GM12878 (cell line): ENCODE data around the gene IL19. TPM values are rescaled to one million over a fixed set of nuclear protein-coding genes. Genes with fewer than 3 reads are reported as not detected.

ENCODE experiments used
- BACH1 ChIP-seq: fragments of 450-650 bp; IDR thresholded peaks from 2 replicates; pipeline ENCODE4 v1.6.1; 2017; ENCODE audit warnings: mild to moderate bottlenecking, borderline replicate concordance
- DPF2 ChIP-seq: fragments of 450-650 bp; IDR thresholded peaks from 2 replicates; pipeline ENCODE4 v1.6.1; 2017; ENCODE audit warnings: mild to moderate bottlenecking
- HCFC1 ChIP-seq: fragments of 150-350 bp; IDR thresholded peaks from 2 replicates; pipeline ENCODE4 v1.6.1; 2014; ENCODE audit warnings: low read length
- PAX8 ChIP-seq: fragments of 450-650 bp; IDR thresholded peaks from 2 replicates; pipeline ENCODE4 v1.6.1; 2017; ENCODE audit warnings: mild to moderate bottlenecking, moderate library complexity
- POLR2A ChIP-seq: IDR thresholded peaks from 2 replicates; pipeline ENCODE4 v1.6.1; 2011; ENCODE audit warnings: low read depth, mild to moderate bottlenecking, low read length
- polyA plus RNA-seq, 11 experiments: library from polyadenylated mRNA; depleted of rRNA in 4 of 11; unstranded in 6 of 11; stranded (reverse) in 5 of 11; fragments of >200 nt; fragmentation: Nextera tagmentation in 4 of 11; fragmentation: Illumina TruSeq in 1 of 11; extraction: Ambion mirVana in 4 of 11; extraction: Trizol in 1 of 11; gene quantifications; 1 replicate in 1 of 11; 2 replicates in 10 of 11; pipeline versions ENCODE4 v1.2.1 to v1.2.3, GENCODE V29; 2011 to 2016; ENCODE audit warnings: inconsistent platforms in 2 of 11, missing spikeins in 2 of 11, low read depth in 1 of 11
- total RNA-seq, 4 experiments: library from RNA; depleted of rRNA in 3 of 4; stranded (reverse); fragments of >200 nt in 3 of 4; fragmentation: Illumina TruSeq in 1 of 4; extraction: Trizol in 1 of 4; gene quantifications; 2 replicates each; pipeline versions ENCODE4 v1.2.1 to v1.2.3, GENCODE V29; 2013 to 2021
- TF ChIP-seq, protein P1 (sequence below): fragments of 150-350 bp; IDR thresholded peaks from 2 replicates; pipeline ENCODE4 v1.6.1; 2016; ENCODE audit warnings: low read depth, low read length
- TF ChIP-seq, protein P2 (sequence below): IDR thresholded peaks from 2 replicates; pipeline ENCODE4 v1.6.1; 2012; ENCODE audit warnings: low read depth, low read length, improper control_type of control experiment
- TF ChIP-seq, protein P3 (sequence below): fragments of 450-650 bp; formaldehyde crosslinking; IDR thresholded peaks from 2 replicates; pipeline ENCODE4 v1.4.0; 2020; ENCODE audit warnings: mild to moderate bottlenecking, moderate library complexity

The IL19 gene
- total and polyA plus RNA-seq, 10 of the 15 experiments (the other 5 are each of a cell fraction or from before 2014, with no cell fraction given) = 0.10 to 0.73 (median 0.28) TPM; not detected in 6

DNA sequence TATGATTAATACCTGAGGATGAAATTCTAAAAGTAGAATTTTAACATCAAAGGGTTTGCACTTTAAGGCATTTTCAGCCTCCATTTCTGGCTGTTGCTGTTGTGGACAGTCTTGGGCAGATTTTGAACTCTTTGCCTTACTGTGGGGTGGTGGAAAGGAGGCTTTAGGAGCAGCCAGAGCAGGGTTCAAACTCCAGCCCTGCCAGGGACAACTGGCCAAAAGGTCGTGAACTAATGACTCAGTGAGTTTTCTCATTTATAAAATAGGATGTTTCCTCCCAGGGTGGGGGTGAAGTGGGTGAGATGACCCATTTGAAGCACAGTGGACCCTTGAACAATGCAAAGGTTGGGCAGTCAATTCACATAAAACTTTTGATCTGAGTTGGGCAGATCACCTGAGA, 49.1 kb upstream of the IL19 start (continued):
- TF ChIP-seq, protein P1, sequence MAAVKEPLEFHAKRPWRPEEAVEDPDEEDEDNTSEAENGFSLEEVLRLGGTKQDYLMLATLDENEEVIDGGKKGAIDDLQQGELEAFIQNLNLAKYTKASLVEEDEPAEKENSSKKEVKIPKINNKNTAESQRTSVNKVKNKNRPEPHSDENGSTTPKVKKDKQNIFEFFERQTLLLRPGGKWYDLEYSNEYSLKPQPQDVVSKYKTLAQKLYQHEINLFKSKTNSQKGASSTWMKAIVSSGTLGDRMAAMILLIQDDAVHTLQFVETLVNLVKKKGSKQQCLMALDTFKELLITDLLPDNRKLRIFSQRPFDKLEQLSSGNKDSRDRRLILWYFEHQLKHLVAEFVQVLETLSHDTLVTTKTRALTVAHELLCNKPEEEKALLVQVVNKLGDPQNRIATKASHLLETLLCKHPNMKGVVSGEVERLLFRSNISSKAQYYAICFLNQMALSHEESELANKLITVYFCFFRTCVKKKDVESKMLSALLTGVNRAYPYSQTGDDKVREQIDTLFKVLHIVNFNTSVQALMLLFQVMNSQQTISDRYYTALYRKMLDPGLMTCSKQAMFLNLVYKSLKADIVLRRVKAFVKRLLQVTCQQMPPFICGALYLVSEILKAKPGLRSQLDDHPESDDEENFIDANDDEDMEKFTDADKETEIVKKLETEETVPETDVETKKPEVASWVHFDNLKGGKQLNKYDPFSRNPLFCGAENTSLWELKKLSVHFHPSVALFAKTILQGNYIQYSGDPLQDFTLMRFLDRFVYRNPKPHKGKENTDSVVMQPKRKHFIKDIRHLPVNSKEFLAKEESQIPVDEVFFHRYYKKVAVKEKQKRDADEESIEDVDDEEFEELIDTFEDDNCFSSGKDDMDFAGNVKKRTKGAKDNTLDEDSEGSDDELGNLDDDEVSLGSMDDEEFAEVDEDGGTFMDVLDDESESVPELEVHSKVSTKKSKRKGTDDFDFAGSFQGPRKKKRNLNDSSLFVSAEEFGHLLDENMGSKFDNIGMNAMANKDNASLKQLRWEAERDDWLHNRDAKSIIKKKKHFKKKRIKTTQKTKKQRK = no peak
- TF ChIP-seq BACH1 = no peak
- TF ChIP-seq, protein P2, sequence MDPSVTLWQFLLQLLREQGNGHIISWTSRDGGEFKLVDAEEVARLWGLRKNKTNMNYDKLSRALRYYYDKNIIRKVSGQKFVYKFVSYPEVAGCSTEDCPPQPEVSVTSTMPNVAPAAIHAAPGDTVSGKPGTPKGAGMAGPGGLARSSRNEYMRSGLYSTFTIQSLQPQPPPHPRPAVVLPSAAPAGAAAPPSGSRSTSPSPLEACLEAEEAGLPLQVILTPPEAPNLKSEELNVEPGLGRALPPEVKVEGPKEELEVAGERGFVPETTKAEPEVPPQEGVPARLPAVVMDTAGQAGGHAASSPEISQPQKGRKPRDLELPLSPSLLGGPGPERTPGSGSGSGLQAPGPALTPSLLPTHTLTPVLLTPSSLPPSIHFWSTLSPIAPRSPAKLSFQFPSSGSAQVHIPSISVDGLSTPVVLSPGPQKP = no peak
- no peak for TF ChIP-seq PAX8
- TF ChIP-seq, protein P3, sequence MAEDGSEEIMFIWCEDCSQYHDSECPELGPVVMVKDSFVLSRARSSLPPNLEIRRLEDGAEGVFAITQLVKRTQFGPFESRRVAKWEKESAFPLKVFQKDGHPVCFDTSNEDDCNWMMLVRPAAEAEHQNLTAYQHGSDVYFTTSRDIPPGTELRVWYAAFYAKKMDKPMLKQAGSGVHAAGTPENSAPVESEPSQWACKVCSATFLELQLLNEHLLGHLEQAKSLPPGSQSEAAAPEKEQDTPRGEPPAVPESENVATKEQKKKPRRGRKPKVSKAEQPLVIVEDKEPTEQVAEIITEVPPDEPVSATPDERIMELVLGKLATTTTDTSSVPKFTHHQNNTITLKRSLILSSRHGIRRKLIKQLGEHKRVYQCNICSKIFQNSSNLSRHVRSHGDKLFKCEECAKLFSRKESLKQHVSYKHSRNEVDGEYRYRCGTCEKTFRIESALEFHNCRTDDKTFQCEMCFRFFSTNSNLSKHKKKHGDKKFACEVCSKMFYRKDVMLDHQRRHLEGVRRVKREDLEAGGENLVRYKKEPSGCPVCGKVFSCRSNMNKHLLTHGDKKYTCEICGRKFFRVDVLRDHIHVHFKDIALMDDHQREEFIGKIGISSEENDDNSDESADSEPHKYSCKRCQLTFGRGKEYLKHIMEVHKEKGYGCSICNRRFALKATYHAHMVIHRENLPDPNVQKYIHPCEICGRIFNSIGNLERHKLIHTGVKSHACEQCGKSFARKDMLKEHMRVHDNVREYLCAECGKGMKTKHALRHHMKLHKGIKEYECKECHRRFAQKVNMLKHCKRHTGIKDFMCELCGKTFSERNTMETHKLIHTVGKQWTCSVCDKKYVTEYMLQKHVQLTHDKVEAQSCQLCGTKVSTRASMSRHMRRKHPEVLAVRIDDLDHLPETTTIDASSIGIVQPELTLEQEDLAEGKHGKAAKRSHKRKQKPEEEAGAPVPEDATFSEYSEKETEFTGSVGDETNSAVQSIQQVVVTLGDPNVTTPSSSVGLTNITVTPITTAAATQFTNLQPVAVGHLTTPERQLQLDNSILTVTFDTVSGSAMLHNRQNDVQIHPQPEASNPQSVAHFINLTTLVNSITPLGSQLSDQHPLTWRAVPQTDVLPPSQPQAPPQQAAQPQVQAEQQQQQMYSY = no peak
- TF ChIP-seq POLR2A = no peak
- TF ChIP-seq HCFC1 = no peak
- no peak for TF ChIP-seq DPF2
